ENCODE measurements around the gene CYTIP.
"Not testable (repeated sequence)": the region's sequence is repeated elsewhere in the genome, so short reads cannot be mapped to it uniquely, and the experiment has no call there.

Gene CYTIP

GRCh38 chr2:157424374-157424773, 19.5 kb downstream of the CYTIP start:
- no peak for DNase-seq (ENCODE audit: low read depth, low spot score)

- DNase-seq (ENCODE audit: low read depth, low spot score), result no peak
These were observed 21.9 kb downstream of the CYTIP start for GRCh38 chr2:157421964-157422363.

DNA sequence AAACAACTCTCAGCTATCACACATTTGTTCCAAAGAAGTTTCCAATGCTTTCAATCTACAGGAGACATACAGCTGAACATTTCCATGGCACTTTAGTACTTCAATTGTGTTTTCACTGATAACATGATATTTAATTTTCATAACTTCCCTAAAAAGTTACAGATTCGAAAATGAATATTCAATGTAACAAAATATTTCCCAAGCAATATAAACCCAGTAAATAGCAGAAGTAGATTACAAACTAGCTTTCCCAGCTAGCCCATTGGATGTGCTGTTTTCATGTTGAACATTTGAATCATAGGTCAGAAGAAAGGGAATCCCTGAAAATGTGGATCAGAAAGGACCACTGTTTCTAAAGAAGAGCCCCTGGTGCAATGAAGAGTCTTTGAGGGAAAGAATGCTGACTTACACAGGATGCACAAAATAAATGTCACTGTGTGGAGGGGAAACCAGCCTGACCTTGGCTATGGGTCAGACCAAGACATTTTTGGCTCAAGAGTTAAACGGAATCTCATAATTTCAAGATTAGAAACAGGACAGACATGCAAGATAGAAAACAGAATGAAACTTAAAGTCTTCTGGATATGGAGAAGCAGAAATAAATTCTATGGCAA, 22.5 kb downstream of the CYTIP start:
- DNase-seq (ENCODE audit: low read depth, low spot score), result no peak

DNA sequence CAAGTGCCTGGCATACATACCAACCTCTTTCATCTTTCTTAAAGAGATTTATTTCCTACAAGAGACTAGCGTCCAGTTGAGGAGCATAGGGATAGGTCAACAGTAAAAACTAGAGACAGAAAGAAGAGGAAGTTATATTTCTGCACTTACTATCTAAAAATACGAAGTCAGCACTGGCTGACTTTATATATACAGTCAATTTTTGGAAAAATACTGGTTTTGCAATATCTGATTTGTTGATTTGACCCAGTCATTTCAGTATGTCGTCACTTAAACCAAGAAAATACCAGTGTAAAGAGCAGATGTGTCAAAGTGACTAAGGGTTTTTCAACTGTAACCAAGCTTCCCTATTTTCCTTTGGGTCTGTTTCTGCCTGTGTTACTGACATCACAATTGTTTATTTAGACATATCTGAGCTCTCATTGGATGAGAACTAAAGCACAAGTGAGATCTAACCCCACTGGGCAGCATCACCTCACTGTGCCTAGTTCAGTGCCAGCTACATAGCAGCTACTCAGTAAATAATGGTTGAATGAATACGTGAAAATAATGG, 23.0 kb downstream of the CYTIP start:
- DNase-seq (ENCODE audit: low read depth, low spot score), result no peak

DNA sequence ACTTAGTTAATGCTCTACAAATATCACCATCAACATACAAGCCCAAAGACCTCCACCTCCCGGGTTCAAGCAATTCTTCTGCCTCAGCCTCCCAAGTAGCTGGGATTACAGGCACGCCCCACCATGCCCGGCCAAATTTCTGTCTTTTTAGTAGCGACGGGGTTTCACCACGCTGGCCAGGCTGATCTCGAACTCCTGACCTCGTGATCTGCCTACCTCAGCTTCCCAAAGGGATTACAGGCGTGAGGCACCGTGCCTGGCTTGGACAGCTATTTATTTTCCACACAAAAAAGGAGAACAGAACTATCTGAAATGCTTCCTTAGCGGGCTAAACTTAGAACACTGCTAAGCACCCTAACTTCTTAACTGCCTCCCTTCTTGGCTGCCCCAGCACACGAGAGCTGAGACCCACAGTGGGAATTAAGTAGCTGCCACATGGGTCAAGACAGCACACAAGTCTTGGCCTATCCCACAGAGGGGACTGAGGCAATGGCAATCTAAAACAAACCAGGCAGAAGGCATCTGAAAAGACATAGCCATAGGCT, 24.8 kb downstream of the CYTIP start:
- no peak for DNase-seq (ENCODE audit: low read depth, low spot score)

GRCh38 chr2:157418239-157418641, 25.6 kb downstream of the CYTIP start:
- DNase-seq (ENCODE audit: low read depth, low spot score), result no peak

DNA sequence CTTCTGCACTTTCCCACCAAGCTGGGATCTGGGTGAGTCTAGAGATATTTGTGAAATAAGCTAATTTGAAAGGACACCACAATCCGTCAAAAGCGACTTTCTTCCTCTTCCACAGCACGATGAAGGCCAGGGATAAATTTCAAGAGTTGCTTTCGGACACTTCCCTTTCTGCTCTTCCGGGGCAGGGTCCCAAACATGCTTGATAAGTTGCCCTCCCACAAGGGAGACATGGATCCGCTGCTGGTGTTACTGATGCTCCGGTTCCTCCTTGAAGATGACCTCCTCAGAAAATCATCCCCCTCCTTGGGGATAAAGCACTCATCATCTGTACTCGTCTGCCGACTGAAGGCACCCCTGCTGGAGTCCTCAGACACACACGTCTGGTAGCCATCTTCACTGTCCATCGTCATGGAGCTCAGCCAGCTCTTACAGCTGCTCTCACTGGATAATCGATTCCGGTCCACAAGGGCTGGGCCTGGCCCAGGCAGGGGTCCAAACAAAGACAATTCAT, 28.2 kb downstream of the CYTIP start:
- no peak for DNase-seq (ENCODE audit: low read depth, low spot score)

- no peak for DNase-seq (ENCODE audit: low read depth, low spot score)
These were observed 29.8 kb downstream of the CYTIP start for GRCh38 chr2:157414050-157414449.

DNA sequence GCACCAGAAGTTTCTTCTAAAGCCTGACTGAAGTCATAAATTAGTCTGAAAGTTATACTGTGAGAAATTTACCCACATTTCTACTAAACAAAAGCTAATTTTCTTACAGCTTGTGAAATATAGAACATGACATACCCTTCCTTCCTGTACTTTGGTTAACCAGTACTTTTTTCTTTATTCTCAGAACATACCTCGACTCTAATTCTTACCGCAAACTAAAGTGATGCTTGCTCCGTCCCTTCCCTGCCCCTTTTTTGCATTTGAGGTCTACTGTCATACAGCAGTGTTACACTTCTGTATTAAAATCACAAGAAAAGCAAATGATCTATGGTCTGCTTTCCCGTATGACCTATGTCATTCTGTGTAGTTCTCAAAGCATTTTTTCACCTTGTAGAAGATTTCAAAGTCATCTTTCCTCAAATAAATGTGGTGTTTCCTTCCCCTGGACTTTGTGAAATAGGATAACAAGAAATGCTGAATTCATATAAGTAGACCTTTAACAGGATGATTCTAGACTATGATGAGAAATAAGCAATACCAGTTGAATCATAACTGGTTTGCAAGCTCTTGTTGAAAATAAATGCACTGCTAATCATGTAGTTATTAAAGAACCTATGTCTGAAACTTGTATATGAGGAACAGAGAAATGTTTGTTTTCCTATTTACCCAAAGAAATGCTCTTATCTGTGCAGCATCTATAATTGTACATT, 30.4 kb downstream of the CYTIP start:
- no peak for DNase-seq (ENCODE audit: low read depth, low spot score)

DNA sequence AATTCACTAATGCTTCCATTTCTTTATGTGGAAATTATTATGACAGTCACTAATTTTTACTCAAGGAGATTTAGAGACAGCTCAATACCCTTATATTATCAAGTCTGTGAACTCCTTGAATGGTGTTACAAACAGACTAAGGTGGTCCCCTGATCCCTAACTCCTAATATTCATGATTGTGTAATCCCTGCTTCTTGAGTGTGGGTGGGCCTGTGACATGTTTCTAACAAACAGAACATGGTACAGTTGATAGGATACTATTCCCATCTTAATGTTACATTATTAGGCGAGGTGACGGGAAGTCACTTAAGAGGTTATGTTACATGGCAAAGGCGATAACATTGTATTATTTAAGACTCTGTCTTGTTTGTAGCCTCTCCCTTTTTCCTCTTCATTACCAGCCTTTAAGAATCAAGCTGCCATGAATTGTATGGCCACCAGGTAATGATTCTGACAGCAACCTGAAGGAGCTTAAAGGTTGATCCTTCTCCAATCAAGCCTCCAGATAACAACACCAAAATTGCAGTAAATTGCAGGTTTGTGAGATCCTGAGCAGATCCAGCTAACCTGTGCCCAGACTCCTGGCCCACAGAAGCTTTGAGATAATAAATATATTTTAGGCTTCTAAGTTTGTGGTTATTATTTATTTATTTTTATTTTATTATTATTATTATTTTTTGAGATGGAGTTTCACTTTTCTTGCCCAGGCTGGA, 32.1 kb downstream of the CYTIP start:
- DNase-seq (ENCODE audit: low read depth, low spot score), result no peak

DNA sequence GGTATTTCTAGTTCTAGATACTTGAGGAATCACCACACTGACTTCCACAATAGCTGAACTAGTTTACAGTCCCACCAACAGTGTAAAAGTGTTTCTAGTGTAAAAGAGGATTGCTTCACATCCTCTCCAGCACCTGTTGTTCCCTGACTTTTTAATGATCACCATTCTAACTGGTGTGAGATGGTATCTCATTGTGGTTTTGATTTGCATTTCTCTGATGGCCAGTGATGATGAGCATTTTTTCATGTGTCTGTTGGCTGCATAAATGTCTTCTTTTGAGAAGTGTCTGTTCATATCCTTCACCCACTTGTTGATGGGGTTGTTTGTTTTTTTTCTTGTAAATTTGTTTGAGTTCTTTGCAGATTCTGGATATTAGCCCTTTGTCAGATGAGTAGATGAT, 38.5 kb downstream of the CYTIP start:
- not testable (repeated sequence) for DNase-seq (ENCODE audit: low read depth, low spot score)

- DNase-seq (ENCODE audit: low read depth, low spot score), result no peak
These were observed 39.5 kb downstream of the CYTIP start for GRCh38 chr2:157404363-157404762.

DNA sequence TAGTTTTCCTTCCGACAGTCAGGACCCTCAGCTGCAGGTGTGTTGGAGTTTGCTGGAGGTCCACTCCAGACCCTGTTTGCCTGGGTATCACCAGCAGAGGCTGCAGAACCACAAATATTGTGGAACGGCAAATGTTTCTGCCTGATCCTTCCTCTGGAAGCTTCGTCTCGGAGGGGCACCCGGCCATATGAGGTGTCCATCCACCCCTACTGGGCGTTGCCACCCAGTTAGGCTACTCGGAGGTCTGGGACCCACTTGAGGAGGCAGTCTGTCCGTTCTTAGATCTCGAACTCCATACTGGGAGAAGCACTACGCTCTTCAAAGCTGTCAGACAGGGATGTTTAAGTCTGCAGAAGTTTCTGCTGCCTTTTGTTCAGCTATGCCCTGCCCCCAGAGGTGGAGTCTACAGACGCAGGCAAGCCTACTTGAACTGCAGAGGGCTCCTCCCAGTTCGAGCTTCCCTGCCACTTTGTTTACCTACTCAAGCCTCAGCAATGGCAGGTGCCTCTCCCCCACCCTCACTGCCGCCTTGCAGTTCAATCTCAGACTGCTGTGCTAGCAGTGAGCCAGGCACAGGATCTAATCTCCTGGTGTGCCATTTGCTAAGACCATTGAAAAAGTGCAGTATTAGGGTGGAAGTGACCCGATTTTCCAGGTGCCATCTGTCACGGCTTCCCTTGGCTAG, 40.9 kb downstream of the CYTIP start:
- not testable (repeated sequence) for DNase-seq (ENCODE audit: low read depth, low spot score)

GRCh38 chr2:157395811-157396210, 48.1 kb downstream of the CYTIP start:
- no peak for DNase-seq (ENCODE audit: low read depth, low spot score)

GRCh38 chr2:157394928-157395327, 49.0 kb downstream of the CYTIP start:
- DNase-seq (ENCODE audit: low read depth, low spot score), result no peak

DNA sequence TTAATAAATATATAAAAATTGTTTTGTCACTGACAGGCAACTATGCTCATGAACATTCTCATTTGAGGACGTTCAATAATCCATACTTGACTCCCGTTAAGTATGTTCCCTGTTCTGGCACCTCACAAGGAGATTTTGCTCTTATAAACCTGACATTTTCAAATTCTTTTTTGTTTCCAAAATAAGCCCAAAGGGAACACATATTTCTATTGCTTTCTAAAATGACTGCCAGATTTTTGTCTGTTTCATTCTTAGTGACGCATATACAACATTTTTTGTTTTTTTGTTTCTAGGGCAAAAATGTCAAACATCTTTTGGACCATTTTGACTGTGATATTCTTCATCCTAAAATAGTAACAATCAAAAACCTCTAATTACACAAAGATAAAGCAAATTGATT, 50.5 kb downstream of the CYTIP start:
- DNase-seq (ENCODE audit: low read depth, low spot score), result no peak

DNA sequence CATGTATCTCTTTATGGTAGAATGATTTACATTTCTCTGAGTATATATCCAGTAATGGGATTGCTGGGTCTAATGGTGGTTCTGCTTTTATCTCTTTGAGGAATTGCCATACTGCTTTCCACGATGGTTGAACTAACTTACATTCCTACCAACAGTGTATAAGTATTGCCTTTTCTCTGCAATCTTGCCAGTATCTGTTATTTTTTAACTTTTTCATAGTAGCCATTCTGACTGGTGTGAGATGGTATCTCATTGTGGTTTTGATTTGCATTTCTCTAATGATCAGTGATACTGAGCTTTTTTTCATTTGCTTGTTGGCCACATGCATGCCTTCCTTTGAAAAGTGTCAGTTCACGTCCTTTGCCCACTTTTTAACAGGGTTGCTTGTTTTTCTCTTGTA, 55.1 kb downstream of the CYTIP start:
- no peak for DNase-seq (ENCODE audit: low read depth, low spot score)

- DNase-seq (ENCODE audit: low read depth, low spot score), result no peak
These were observed 57.1 kb downstream of the CYTIP start for GRCh38 chr2:157386747-157387146.

DNA sequence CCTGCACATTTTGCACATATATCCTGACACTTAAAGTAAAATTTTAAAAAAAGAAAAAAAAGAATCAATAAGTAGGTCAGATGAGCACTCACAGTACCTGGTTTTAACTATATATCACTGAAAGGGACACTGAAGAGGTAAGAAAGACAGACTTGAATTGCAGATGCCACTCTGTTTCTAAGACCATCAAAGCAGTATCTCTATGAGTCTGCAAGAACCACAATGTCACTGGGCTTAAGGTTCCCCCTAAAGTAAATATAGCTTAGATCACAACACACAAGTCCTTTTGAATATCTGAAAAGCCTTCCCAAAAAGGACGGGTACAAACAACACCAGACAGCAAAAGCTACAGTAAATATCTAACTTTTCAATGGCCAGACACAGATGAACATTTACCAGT, 57.6 kb downstream of the CYTIP start:
- DNase-seq (ENCODE audit: low read depth, low spot score), result no peak

- DNase-seq (ENCODE audit: low read depth, low spot score), result no peak
These were observed 66.0 kb downstream of the CYTIP start for GRCh38 chr2:157377861-157378260.

DNA sequence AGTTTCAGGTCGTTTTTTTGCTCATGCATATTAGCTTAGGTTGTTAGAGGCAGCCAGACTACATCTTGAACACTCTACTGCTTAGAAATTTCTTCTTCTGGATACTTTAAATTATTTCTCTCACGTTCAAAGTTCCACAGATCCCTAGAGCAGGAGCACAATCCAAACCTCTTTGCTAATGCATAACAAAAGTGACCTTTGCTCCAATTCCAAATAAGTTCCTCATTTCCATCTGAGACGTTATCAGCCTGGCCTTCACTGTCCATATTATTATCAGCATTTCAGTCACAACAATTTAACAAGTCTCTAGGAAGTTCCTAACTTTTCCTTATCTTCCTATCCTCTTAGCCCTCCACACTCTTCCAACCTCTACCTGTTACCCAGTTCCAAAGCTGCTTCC, 67.8 kb downstream of the CYTIP start:
- no peak for DNase-seq (ENCODE audit: low read depth, low spot score)

GRCh38 chr2:157375384-157375783, 68.5 kb downstream of the CYTIP start:
- DNase-seq (ENCODE audit: low read depth, low spot score), result no peak
